GM15510 (cell line): ENCODE measurements around the gene TTC28.

Experiments
- POLR2A ChIP-seq: IDR thresholded peaks from 3 replicates; pipeline ENCODE4 v1.6.1; 2011; ENCODE audit warnings: borderline replicate concordance; ENCODE audit not compliant: insufficient read length; ENCODE audit errors: extremely low read depth

The TTC28 gene

DNA sequence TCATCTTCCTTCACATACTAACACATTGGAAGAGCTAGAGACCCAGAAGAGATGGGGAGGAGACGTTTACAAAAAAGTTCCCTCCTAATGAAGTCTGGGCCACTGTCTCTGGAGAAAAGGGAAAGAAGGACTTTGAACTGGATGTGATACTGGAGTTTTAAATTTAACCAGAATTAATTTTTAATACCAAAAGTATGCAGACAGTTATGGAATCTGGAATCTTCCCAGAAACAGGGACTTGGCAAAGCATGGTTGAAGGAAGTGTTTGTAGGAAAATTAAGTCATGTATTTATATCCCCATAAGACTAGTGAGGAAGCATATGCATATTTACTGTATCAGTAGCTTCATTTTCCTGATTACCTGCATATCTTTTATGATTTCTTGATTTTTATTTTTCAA lies 215.5 kb downstream of the TTC28 start:
- no peak for TF ChIP-seq POLR2A

DNA sequence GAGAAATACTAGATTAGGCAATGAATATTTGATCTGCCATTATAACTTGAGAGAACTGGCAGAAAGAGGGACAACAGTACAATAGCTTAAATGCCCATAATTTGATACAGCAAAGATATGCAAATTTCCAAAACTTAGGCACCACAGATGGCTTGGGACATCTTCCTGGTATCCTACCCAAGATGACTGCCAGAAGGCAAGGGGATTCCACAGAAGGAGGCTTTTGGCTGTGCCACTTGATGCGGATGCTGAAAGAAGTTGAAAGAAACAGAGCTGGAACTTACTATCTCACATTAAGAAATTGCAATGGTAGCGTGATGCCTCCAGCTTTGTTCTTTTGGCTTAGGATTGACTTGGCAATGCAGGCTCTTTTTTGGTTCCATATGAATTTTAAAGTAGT lies 216.7 kb downstream of the TTC28 start:
- no peak for TF ChIP-seq POLR2A

DNA sequence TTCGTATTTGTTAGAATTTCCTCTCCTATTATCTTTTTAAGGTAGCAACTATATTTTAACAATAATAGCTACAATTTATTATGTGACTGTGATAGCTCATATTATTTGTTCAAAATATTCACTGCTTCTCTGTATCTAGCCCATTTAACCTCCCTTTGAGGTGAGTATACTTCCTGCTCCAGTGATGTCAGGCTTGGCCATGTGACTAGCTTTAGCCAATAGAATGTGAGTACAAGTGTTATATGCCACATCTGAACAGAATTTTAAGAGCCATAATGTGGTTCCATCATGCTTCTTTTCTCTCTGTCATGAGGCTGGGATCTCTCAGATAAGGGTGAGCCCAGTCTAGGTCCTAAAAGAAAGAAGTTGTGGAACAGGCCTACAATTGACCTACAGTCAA lies 217.6 kb downstream of the TTC28 start:
- TF ChIP-seq POLR2A, result no peak

DNA sequence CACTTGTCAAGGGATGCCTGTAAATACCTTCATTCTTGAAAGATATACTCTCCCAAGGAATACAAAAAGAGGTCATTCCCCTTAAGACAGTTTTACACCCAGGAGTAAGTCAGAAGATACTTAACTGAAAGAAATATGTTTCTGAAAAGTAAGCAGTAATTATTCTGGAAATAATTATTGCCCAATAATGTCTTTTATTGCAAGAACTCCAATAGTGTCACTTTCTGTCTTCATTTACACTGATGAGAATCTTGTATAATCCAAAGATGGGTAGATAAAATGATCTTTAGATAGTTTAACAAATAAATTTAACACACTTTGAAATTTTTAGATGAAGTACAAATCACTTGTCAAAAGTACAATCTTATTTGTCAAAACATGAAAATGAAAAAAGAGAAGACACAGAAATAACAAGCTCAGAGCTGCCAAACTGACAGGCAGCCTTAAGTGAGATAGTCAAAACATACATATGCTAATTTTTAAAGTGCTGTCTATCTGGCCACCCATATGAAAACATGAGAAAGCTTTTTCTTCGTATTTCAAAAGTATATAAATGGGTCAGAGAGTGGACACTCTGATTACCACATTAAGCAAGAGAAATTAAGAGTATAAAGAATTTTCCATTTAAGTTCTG lies 225.1 kb downstream of the TTC28 start:
- TF ChIP-seq POLR2A, result no peak

DNA sequence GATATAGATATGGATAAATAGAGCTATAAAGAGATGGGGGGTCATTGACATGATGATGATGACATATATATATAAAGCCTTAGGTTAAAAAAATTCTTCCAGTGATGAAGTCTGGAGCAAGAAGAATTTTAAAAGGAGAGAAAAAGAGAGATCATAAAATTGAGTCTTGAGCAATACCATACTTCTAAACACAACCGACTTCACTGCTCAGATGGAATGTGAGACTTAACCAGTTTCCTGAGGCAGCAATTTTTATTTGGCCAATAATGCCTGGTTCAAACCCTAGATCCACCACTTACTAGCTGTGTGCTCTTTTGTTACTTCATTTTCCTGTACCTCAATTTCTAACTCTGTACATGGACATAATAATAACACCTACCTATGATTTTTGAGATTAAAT lies 229.5 kb downstream of the TTC28 start:
- no peak for TF ChIP-seq POLR2A

DNA sequence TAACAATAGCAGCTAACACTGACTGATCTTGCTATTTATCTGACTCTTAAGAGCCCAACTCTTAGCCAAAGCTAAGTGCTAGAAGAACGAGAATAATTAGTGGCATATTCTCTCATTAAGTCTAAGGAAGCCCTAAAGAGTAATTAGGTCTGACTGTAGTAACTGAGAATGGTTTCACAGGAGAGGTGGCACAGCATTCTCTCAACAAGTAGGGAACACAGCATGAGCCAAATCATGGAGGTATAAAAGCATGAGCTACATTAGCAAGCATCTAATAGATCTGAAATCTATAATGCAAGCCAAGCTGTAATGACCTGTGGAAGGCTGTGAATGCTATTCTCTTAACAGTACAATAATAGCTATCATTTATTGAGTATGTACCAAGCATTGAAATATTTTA lies 230.6 kb downstream of the TTC28 start:
- TF ChIP-seq POLR2A, result no peak

DNA sequence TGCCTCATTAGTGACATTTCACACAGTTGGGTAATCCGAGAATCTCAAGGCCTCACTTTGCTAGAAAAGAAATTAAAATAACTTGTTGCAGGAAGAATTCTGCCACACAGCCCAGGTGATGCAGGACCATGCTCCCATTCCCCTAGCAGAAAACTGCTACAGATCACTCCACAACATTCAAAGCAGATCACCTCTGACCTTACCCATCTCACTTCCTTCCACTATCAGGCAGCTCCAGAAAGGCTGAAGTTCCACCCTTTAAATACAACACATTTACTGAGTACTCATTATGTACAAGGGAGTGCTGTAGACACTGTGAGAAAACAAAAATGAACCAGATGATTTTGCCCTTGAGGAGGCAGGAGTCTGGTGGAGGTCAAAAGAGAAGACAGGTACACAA lies 231.0 kb downstream of the TTC28 start:
- no peak for TF ChIP-seq POLR2A

DNA sequence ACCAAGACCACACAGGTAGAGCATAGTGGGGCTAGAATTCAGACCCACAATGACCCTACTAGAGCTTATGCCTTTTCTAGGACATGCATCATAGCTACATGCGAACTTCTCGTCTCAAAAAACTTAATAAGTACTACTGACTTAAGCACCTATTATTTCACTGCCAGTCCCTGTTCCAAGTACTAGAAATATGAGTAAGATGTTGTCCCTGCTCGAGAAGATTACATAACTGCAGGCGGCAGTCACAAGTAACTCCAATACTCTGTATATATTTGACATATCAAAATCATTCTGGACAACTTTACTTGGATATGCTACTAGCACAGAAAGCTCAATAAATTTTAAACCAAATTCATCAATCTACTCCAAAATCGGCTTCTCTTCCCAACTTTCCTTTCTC lies 235.0 kb downstream of the TTC28 start:
- TF ChIP-seq POLR2A, result no peak

DNA sequence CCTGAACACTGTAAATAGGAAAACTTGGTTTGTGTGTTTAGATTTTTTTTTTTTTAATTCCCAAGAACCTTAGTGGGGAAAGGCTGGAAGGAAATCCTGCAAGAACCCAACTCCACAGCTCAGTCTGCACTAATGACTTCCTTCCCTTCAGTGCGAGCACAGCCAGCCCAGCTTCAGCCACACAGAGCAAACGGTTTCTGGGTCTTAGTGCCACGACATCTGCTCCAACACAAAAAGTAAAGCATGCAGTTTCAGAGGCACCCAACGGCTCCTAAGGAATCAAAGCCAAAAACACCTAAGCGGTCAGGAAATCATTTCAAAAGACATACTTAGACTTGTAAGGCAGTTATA lies 236.1 kb downstream of the TTC28 start:
- TF ChIP-seq POLR2A, result no peak

DNA sequence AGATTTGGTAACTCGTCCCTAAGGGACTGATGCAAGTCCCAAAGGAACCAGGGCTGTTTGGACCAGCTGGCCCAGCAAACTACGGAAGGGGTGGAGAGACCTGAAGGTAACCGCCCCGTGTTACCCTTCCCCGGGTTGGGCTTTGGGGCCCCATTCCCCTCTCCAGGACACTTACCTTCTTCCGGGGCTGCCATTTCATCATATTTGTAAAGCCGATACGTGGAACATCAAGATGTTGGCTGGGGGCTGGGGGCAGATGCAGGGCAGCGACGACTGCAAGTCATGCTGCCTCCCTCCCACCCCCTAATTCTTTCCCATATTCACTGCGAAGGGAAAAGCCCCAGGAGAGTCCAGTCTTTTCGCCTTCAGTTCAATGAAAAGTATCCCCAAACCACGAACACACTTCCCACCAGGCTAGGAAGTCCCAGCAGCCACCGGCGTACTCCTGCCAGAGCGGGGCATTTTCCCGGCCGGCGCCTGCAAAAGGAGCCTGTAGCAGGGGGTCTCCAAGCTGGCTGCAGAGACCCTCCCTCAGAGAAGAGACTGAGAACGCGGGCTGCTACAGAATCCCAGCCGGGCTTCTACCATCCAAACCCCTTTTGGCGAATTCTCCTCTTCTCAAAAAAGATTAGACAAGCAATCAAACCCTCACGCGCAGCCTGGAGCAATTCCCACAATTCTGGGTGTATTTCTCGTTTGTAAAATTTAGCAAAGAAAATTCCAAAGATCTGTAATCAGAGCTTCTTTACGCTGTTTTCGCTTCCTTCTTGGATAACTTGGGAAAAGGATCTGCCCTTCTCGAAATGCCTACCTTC lies 236.7 kb downstream of the TTC28 start:
- TF ChIP-seq POLR2A, result no peak

DNA sequence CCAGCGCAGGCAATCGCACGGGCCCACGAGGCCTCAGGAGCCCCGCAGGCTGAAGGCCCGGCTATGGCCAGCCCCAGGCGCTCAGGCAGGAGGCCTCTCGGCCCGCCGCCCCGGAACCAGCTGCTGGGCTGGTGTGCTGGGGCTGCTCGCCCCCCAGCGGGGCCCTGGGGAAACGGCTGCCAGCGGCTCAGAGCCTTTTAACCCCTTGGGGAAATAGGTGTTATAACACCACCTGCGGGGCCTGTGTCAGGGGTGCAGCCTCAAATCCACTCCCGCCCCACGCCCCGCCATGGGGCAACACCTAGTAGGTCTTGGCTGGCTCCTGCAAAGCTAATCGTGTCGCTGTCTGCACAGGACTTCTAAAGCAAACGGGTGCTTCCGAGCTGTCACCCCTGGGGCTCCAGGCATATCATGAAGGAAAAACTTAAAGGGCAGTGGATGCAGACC lies 237.4 kb downstream of the TTC28 start:
- TF ChIP-seq POLR2A, result no peak

DNA sequence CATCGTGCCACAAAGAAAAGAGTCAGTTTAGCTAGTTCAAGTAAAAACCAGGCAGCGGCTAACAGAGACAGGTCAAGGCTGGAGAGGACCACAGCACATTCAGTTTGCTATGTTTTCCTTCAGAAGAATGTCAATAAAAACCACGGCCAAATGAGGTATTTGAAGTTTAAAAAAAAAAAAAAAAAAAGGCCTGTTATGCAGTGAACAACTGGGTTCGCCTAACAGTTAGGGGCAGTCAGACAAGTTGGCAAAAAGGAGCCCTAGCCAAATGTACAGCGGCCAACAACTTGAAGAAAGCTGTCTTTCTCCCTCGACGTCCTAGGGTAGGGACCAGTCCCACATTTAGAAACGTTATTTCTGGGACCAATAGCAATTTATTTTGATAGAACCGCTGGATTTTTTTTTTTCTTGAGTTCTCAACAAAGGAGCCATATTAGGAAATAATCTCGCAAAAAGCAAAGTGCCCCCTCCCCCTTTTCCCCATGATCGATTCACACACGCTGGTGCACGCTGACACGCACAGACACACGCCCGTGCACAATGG lies 237.8 kb downstream of the TTC28 start:
- TF ChIP-seq POLR2A, result no peak

DNA sequence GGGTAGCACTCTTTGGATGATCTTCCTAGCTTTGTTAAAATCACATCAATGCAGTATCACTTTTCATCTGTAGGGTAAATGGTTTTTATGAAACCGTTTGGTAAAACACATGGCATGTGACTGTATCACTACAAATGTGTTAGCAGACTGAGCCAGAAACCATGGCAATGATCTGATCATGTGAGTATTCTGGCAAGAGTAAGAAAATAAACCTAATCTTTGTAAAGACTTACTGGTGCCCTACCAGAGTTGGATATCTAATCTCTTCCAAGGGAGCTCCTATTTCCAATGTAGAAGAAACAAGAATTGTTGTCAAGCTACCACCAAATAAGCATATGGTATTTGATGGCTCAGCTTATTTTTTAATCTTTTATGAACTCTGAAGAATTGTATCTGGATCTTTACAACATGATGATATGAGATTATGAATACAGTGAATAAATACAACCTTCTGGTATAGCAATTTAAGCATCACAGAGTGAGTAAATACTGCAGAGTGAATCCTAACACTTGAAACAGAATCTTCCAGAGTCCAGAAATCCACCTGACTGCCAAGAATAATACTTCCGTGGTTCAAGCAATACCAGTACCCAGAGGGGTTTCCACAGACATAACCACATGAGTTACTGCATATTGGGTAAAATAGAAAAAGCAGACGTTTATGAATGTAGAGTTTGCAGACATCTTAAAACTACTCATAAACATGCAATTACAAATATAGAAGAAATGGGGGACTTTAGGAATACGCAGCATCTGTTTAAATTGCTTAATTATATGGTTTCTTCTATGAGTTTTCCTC lies 238.8 kb downstream of the TTC28 start:
- no peak for TF ChIP-seq POLR2A

DNA sequence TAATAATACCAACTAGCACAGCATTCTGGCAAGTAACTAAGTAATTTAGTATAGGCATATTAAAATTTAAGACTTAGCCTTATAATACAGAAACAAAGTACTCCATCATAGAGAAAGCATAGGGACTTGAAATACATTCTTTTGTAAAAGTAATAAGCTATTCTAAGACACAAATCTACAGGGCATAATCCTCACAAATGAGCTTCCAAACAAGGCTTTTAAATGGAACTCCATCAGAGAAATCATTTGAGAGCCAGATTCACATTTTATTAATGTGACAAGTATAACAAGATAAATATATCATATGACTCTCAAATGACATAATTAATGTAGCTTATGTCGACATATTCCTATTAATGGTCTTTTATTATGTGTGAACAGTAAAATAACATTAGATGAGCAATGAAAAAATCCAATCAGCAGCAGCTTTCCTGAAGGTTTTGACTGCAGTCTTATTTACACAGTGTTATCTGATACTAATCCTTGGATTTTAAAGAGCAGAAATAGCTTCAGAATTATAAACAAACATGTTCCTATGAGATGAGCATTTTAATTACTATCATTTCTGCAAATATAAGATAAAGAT lies 241.4 kb downstream of the TTC28 start:
- TF ChIP-seq POLR2A, result no peak

DNA sequence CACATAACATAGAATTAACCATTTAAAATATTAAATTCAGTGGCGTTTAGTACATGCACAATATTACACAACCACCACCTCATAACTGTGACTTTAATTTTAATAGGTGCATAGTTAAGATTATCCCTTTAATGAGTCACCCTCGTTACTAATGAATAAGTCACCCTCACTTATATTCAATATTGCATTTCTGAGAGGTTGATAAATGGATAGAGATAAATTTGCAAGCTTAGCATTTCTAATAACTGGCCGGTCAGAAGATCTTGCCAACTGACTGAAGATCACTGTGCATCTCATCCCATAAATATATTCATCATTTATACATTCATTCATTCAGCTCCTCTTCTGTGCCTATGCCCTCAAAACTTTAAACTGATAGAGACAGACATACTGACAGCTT lies 243.7 kb downstream of the TTC28 start:
- TF ChIP-seq POLR2A, result no peak

DNA sequence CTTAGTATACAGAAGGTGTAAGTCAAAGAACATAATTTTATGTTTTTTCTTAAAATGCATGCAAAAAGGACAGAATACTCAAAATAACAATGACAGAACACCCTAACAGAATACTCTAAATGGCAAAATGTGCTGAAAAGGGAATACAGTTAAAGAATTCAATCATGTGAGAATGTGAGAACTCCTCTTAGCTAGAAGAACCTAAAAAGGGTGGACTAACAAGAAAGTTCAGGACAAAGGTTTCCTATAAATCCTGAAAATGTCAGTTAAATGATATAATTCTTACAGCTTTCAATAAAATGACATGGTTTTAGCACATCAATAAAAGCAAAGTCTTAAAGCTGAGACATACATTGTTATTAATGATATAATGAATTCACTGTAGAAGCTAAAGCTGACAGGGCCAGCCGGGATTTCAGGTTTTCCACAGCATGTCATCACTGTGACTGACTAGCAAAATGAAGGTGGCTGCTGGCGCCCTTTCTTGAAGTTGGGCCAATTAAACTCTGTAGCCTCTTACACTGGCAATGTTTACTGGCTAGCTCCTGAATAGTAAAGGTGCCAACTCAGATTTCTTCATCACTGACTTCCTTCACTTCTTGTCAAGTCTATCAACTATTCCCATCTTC lies 244.4 kb downstream of the TTC28 start:
- TF ChIP-seq POLR2A, result no peak
